HepG2 (cell line): ENCODE data around the gene TP73. TPM values are rescaled to one million over a fixed set of nuclear protein-coding genes. Genes with fewer than 3 reads are reported as not detected.
A peak's percentile ranks its signal among the peaks of the same experiment; 100 is the strongest.

ENCODE experiments used
- ATAC-seq: fragments of 200-7000 bp; cut with Tn5 transposase; 3 replicates; pipeline ENCODE4 v1.9.1; 2020; ENCODE audit warnings: mild to moderate bottlenecking, moderate library complexity
- BruUV-seq: library from RNA; stranded (reverse); fragments of 400-500 nt; replicated peaks from 2 replicates; lab custom pipeline; 2021; lab: Mats Ljungman, UMichigan
- CTCF ChIA-PET: fragments of 300-600 bp; formaldehyde crosslinking; extraction: SDS; loops from one replicate; lab custom pipeline; 2021; ENCODE audit warnings: low total read pairs, inconsistent platforms, low intra/inter-chr PET ratio; lab: Yijun Ruan, JAX
- POLR2A ChIA-PET: fragments of 350-600 bp; sonication (Branson Sonifier 250); formaldehyde crosslinking; loops from one replicate; lab custom pipeline; 2020; ENCODE audit warnings: antibody characterized with exemption, inconsistent platforms; lab: Yijun Ruan, JAX
- DNase-seq: peaks from one replicate; pipeline ENCODE4 v3.0.0-alpha.2; 2015; ENCODE audit warnings: low spot score
- FAIRE-seq: peaks from 3 replicates; lab custom pipeline; 2011; peaks lifted over from hg19 to GRCh38; lab: Jason Lieb, UNC
- H2AFZ ChIP-seq: one replicate; pipeline ENCODE4 v1.6.1; 2011; ENCODE audit warnings: low read length, inconsistent platforms
- H3K27ac ChIP-seq: fragments of 300-600 bp; 3 replicates; pipeline ENCODE4 v1.8.0; 2011; ENCODE audit warnings: mixed run types, mild to moderate bottlenecking, mixed read lengths, low read length, inconsistent platforms; ENCODE audit not compliant: insufficient read depth; ENCODE audit errors: extremely low read length
- H3K27me3 ChIP-seq, 2 experiments: fragments of 200-600 bp in 1 of 2; 2 replicates in 1 of 2; 3 replicates in 1 of 2; pipeline versions ENCODE4 v1.6.0 to v1.8.0; 2011; ENCODE audit warnings: low read length in 2 of 2, mild to moderate bottlenecking in 2 of 2, moderate library complexity in 2 of 2, inconsistent platforms in 1 of 2; ENCODE audit not compliant: insufficient read depth in 2 of 2, control insufficient read depth in 1 of 2
- H3K36me3 ChIP-seq, 2 experiments: fragments of 200-600 bp in 1 of 2; replicated peaks in 1 of 2; 2 replicates in 1 of 2; 3 replicates in 1 of 2; pipeline versions ENCODE4 v1.5.1 to v1.8.0; 2011; ENCODE audit warnings: low read length in 2 of 2, inconsistent platforms in 1 of 2; ENCODE audit not compliant: insufficient read depth in 2 of 2, control insufficient read depth in 1 of 2
- H3K4me1 ChIP-seq: 2 replicates; pipeline ENCODE4 v1.5.1; 2012; ENCODE audit warnings: low read length, inconsistent platforms; ENCODE audit not compliant: insufficient read depth
- H3K4me2 ChIP-seq: 2 replicates; pipeline ENCODE4 v1.6.0; 2011; ENCODE audit warnings: low read depth, low read length, inconsistent platforms
- H3K4me3 ChIP-seq, 3 experiments: fragments of 200-600 bp in 1 of 3; sonication (generic), shearing (Covaris generic) in 1 of 3; replicated peaks in 1 of 3; 2 replicates each; pipeline ENCODE4 v1.5.1; 2011 to 2016; ENCODE audit warnings: low read length in 3 of 3, inconsistent platforms in 2 of 3, low read depth in 2 of 3, mild to moderate bottlenecking in 2 of 3, control low read depth in 1 of 3, mixed read lengths in 1 of 3; ENCODE audit not compliant: insufficient read depth in 1 of 3
- H3K79me2 ChIP-seq: one replicate; pipeline ENCODE4 v1.6.1; 2011; ENCODE audit warnings: low read length, inconsistent platforms; ENCODE audit not compliant: insufficient read depth
- H3K9ac ChIP-seq: 2 replicates; pipeline ENCODE4 v1.6.0; 2011; ENCODE audit warnings: mild to moderate bottlenecking, low read depth, low read length, inconsistent platforms; ENCODE audit not compliant: insufficient read depth
- H3K9me3 ChIP-seq: 2 replicates; pipeline ENCODE4 v1.5.1; 2012; ENCODE audit warnings: mild to moderate bottlenecking, low read length
- H4K20me1 ChIP-seq: 2 replicates; pipeline ENCODE4 v1.6.0; 2011; ENCODE audit warnings: inconsistent platforms, mild to moderate bottlenecking, low read length, moderate library complexity; ENCODE audit not compliant: insufficient read depth
- HCFC1 ChIP-seq: fragments of 150-350 bp; IDR thresholded peaks from 2 replicates; pipeline ENCODE4 v1.6.1; 2014; ENCODE audit warnings: low read depth, low read length
- NFATC3 ChIP-seq: sonication (generic); formaldehyde crosslinking; IDR thresholded peaks from 2 replicates; pipeline ENCODE4 v1.5.1; 2020; ENCODE audit warnings: mild to moderate bottlenecking, missing genetic modification reagents
- RBAK ChIP-seq: sonication (generic); formaldehyde crosslinking; IDR thresholded peaks from 2 replicates; pipeline ENCODE4 v1.5.1; 2020; ENCODE audit warnings: mild to moderate bottlenecking, missing genetic modification reagents
- RFXAP ChIP-seq: sonication (generic); formaldehyde crosslinking; IDR thresholded peaks from 2 replicates; pipeline ENCODE4 v1.4.0; 2020; ENCODE audit warnings: missing genetic modification reagents, borderline replicate concordance
- SNRNP70 ChIP-seq: fragments of 200-400 bp; formaldehyde crosslinking; IDR thresholded peaks from 2 replicates; pipeline ENCODE4 v1.6.1; 2017; ENCODE audit warnings: mild to moderate bottlenecking, low read depth, low read length, moderate library complexity
- SRSF9 ChIP-seq: fragments of 200-400 bp; formaldehyde crosslinking; IDR thresholded peaks from 2 replicates; pipeline ENCODE4 v1.6.1; 2018; ENCODE audit warnings: borderline replicate concordance, mild to moderate bottlenecking, low read depth, low read length; ENCODE audit not compliant: insufficient read depth, poor library complexity, severe bottlenecking
- TERF1 ChIP-seq: sonication (generic); formaldehyde crosslinking; IDR thresholded peaks from 2 replicates; pipeline ENCODE4 v1.8.0; 2022; ENCODE audit warnings: mild to moderate bottlenecking, missing genetic modification reagents, moderate library complexity
- TGIF2 ChIP-seq: IDR thresholded peaks from 2 replicates; pipeline ENCODE4 v1.6.1; 2016; ENCODE audit warnings: control low read depth, missing compliant biosample characterization
- ZFYVE20 ChIP-seq: sonication (generic); formaldehyde crosslinking; IDR thresholded peaks from 2 replicates; pipeline ENCODE4 v1.8.0; 2023; ENCODE audit warnings: low read depth, mild to moderate bottlenecking, moderate library complexity, missing genetic modification reagents, borderline replicate concordance
- ZNF414 ChIP-seq: sonication (generic); formaldehyde crosslinking; IDR thresholded peaks from 2 replicates; pipeline ENCODE4 v1.5.0; 2020; ENCODE audit warnings: missing genetic modification reagents
- ZNF501 ChIP-seq: sonication (generic); formaldehyde crosslinking; IDR thresholded peaks from 2 replicates; pipeline ENCODE4 v1.5.1; 2020; ENCODE audit warnings: mild to moderate bottlenecking, moderate library complexity, missing genetic modification reagents
- WGBS: methylation state at CpG from one replicate; pipeline ENCODE4 v1.1.6; 2017; ENCODE audit warnings: low lambda C conversion rate; 5-methylcytosine and 5-hydroxymethylcytosine counted together
- in situ Hi-C: cut with HindIII; loops from 2 replicates; pipeline ENCODE4 v1.10.0; 2017; ENCODE audit warnings: low pct_unique_long_range_greater_than_20kb; ENCODE audit not compliant: extremely low pct_ligation_motif_present
- intact Hi-C: fragments of 100-400 bp; cut with micrococcal nuclease; formaldehyde crosslinking; loops from one replicate; pipeline ENCODE4 v1.10.0; 2022; ENCODE audit not compliant: unreplicated experiment
- polyA plus RNA-seq, 8 experiments: library from polyadenylated mRNA; depleted of rRNA in 3 of 8; stranded (reverse) in 7 of 8; unstranded in 1 of 8; fragments of >200 nt; fragmentation: Illumina TruSeq in 4 of 8; extraction: Trizol in 4 of 8; gene quantifications; 2 replicates each; pipeline versions ENCODE4 v1.2.1 to v1.2.3, GENCODE V29; 2011 to 2016; ENCODE audit warnings: low read depth in 4 of 8, missing spikeins in 1 of 8, mixed read lengths in 1 of 8; ENCODE audit not compliant: insufficient read depth in 1 of 8
- total RNA-seq, 5 experiments: library from RNA; depleted of rRNA; stranded (reverse); fragments of >200 nt; fragmentation: Illumina TruSeq; extraction: Trizol; gene quantifications; 2 replicates each; pipeline ENCODE4 v1.2.3, GENCODE V29; 2016; ENCODE audit warnings: low read depth in 1 of 5

TP73 gene
- total and polyA plus RNA-seq, 2 of the 13 experiments (the other 11 are each of a cell fraction or from before 2014, with no cell fraction given), result 0.49 to 1.1 TPM

GRCh38 chr1:3668148-3668547, 15.8 kb downstream of the TP73 start:
- H3K9me3 ChIP-seq, result no peaks in the 10 kb centered on the region
- no peak overlapping the region for H2AFZ ChIP-seq
- no peak overlapping the region for H3K27ac ChIP-seq
- ATAC-seq, result no peak
- peak overlapping the region; percentile 65; the same call in 1 of the 2 replicates for H3K4me2 ChIP-seq
- H3K4me1 ChIP-seq, result peaks cover 38% of the 10 kb centered on the region
- no peaks in the 10 kb centered on the region for H3K79me2 ChIP-seq
- WGBS, result 76% methylated on average over 4 of the region's 8 CpGs
- intact Hi-C loops (no loop called here), in situ Hi-C loops (no loop called here)
- ChIA-PET POLR2A (no interaction called here), CTCF (no interaction called here)
- no peaks in the 10 kb centered on the region for H3K36me3 ChIP-seq
- no TSS peak for BruUV-seq
- TF ChIP-seq HCFC1 (no peak), TGIF2 (CRISPR knock-in tag) (no peak)
- H3K9ac ChIP-seq, result no peak overlapping the region
- H3K27me3 ChIP-seq, result no peaks in the 10 kb centered on the region; a peak in 1 of 5 replicates
- H3K4me3 ChIP-seq, result no peak overlapping the region
- no peak for FAIRE-seq
- no peak for DNase-seq
- peaks cover 3% of the 10 kb centered on the region; the same call in 1 of the 2 replicates for H4K20me1 ChIP-seq

- 9% methylated on average over 5 of the region's 30 CpGs for WGBS
- no TSS peak for BruUV-seq
- Histone ChIP-seq H3K4me2 (peak overlapping the region; percentile 65), H2AFZ (no peak overlapping the region), H3K27ac (no peak overlapping the region), H3K9me3 (no peaks in the 10 kb centered on the region), H3K4me1 (peaks cover 38% of the 10 kb centered on the region), H3K79me2 (no peaks in the 10 kb centered on the region), H3K36me3 (no peaks in the 10 kb centered on the region), H3K27me3 (no peaks in the 10 kb centered on the region; a peak in 1 of 5 replicates), H4K20me1 (peaks cover 3% of the 10 kb centered on the region; the same call in 1 of the 2 replicates), H3K9ac (no peak overlapping the region; the same call in 1 of the 2 replicates), H3K4me3 (peak overlapping the region in 2 of 3 experiments; percentile 15 to 53; a peak in 1 of 6 replicates)
- intact Hi-C loops (no loop called here), in situ Hi-C loops (no loop called here)
- ChIA-PET POLR2A (interaction anchor here (1.0 kb wide), 1 partner anchor 16 kb away, joined by 3 read pairs; the partner anchor contains the start of gene TP73), CTCF (no interaction called here)
- FAIRE-seq (peak; percentile 72), ATAC-seq (peak; percentile 93), DNase-seq (peak; percentile 82)
- TF ChIP-seq RFXAP (CRISPR knock-in tag) (peak; percentile 35; the same call in 1 of the 2 replicates), NFATC3 (CRISPR knock-in tag) (no peak), SNRNP70 (no peak), TERF1 (CRISPR knock-in tag) (no peak), SRSF9 (no peak), ZFYVE20 (no peak), RBAK (peak; percentile 27; the same call in 1 of the 2 replicates), ZNF501 (CRISPR knock-in tag) (peak; percentile 57), ZNF414 (CRISPR knock-in tag) (no peak)
Observed at GRCh38 chr1:3668585-3669300, 16.4 kb downstream of the TP73 start.
